CD4-positive, CD25-positive, alpha-beta regulatory T cell (primary cell): ENCODE measurements around the gene CFAP251. TPM values are rescaled to one million over a fixed set of nuclear protein-coding genes. Genes with fewer than 3 reads are reported as not detected.
A peak's percentile ranks its signal among the peaks of the same experiment; 100 is the strongest.

ENCODE experiments used
- ATAC-seq, 2 donors: fragments of 150-1000 bp; cut with Tn5 transposase; one replicate each; pipeline ENCODE4 v1.10.0; 2021; ENCODE audit warnings: low read depth in 2 of 2, moderate number of reproducible peaks in 2 of 2, moderate library complexity in 1 of 2
- DNase-seq, 3 donors: peaks; one replicate each; pipeline versions ENCODE4 v3.0.0 to v3.0.0-alpha.2; 2012 to 2022; ENCODE audit warnings: mixed read lengths in 1 of 3
- H3K27ac ChIP-seq: one replicate; pipeline ENCODE4 v1.7.0; 2013; ENCODE audit warnings: mild to moderate bottlenecking, low read length; ENCODE audit not compliant: insufficient read depth, poor library complexity, severe bottlenecking
- H3K27me3 ChIP-seq: one replicate; pipeline ENCODE4 v1.7.0; 2013; ENCODE audit warnings: low read length; ENCODE audit not compliant: control insufficient read depth, insufficient read depth
- H3K36me3 ChIP-seq: one replicate; pipeline ENCODE4 v1.7.0; 2013; ENCODE audit warnings: mild to moderate bottlenecking, low read length, moderate library complexity; ENCODE audit not compliant: control insufficient read depth, insufficient read depth
- H3K4me1 ChIP-seq: 2 replicates; pipeline ENCODE4 v1.7.0; 2013; ENCODE audit warnings: mild to moderate bottlenecking, low read length; ENCODE audit not compliant: insufficient read depth, control insufficient read depth, poor library complexity, severe bottlenecking
- H3K4me3 ChIP-seq: one replicate; pipeline ENCODE4 v1.7.0; 2013; ENCODE audit warnings: low read depth, mild to moderate bottlenecking, low read length, moderate library complexity
- H3K9me3 ChIP-seq, 2 experiments: 1 replicate in 1 of 2; 2 replicates in 1 of 2; pipeline ENCODE4 v1.7.0; 2013; ENCODE audit warnings: low read length in 2 of 2, mild to moderate bottlenecking in 1 of 2, moderate library complexity in 1 of 2; ENCODE audit not compliant: control insufficient read depth in 2 of 2
- H3K27ac Mint-ChIP-seq, 3 donors: one replicate each; pipeline ENCODE4 v1.8.0; 2020 to 2022; ENCODE audit warnings: mild to moderate bottlenecking in 3 of 3, mixed read lengths in 3 of 3, moderate library complexity in 2 of 3
- H3K27me3 Mint-ChIP-seq: one replicate; pipeline ENCODE4 v1.8.0; 2022; ENCODE audit warnings: mild to moderate bottlenecking, mixed read lengths
- H3K36me3 Mint-ChIP-seq: one replicate; pipeline ENCODE4 v1.8.0; 2020; ENCODE audit warnings: mixed read lengths
- H3K4me1 Mint-ChIP-seq, 4 donors: one replicate each; pipeline ENCODE4 v1.8.0; 2020 to 2022; ENCODE audit warnings: mixed read lengths in 4 of 4, mild to moderate bottlenecking in 1 of 4
- H3K4me3 Mint-ChIP-seq, 4 donors: one replicate each; pipeline ENCODE4 v1.8.0; 2020 to 2022; ENCODE audit warnings: mild to moderate bottlenecking in 4 of 4, mixed read lengths in 4 of 4, moderate library complexity in 3 of 4
- H3K9me3 Mint-ChIP-seq, 7 donors: one replicate each; pipeline ENCODE4 v1.8.0; 2020 to 2022; ENCODE audit warnings: mixed read lengths in 7 of 7, mild to moderate bottlenecking in 3 of 7, moderate library complexity in 2 of 7
- polyA plus RNA-seq, 4 donors: library from polyadenylated mRNA; unstranded; fragments of 300-500 nt; fragmentation: Illumina TruSeq; gene quantifications; one replicate each; pipeline ENCODE4 v1.2.3, GENCODE V29; 2021
- total RNA-seq: library from RNA; stranded (reverse); gene quantifications from one replicate; pipeline ENCODE4 v1.2.3, GENCODE V29; 2022

The CFAP251 gene
- total and polyA plus RNA-seq, 5 donors from 2014 or later, result 0.05 to 0.96 TPM; not detected in 3

GRCh38 chr12:121947981-121948380 is 29.6 kb downstream of the CFAP251 start:
- DNase-seq, result no peak
- Histone ChIP-seq H3K27ac (no peak overlapping the region), H3K36me3 (no peaks in the 10 kb centered on the region), H3K4me3 (no peak overlapping the region), H3K9me3 (no peaks in the 10 kb centered on the region), H3K27me3 (no peaks in the 10 kb centered on the region), H3K4me1 (no peaks in the 10 kb centered on the region)
- H3K36me3 Mint-ChIP-seq, result no peaks in the 10 kb centered on the region
- no peak overlapping the region for H3K27ac Mint-ChIP-seq
- peaks cover 0 to 2% (median 0%) of the 10 kb centered on the region in 7 donors for H3K9me3 Mint-ChIP-seq
- H3K4me1 Mint-ChIP-seq, result no peaks in the 10 kb centered on the region
- no peak overlapping the region for H3K4me3 Mint-ChIP-seq
- H3K27me3 Mint-ChIP-seq, result peaks cover 10% of the 10 kb centered on the region
- ATAC-seq, result no peak

- Mint-ChIP-seq H3K4me1 (no peaks in the 10 kb centered on the region), H3K36me3 (no peaks in the 10 kb centered on the region)
Measured at GRCh38 chr12:121949648-121950397, 31.4 kb downstream of the CFAP251 start.

GRCh38 chr12:121953117-121953692 is 34.8 kb downstream of the CFAP251 start:
- H3K9me3 Mint-ChIP-seq, result no peaks in the 10 kb centered on the region
- no peak overlapping the region for H3K4me3 Mint-ChIP-seq
- Histone ChIP-seq H3K9me3 (no peaks in the 10 kb centered on the region), H3K4me1 (no peaks in the 10 kb centered on the region), H3K4me3 (no peak overlapping the region), H3K27ac (no peak overlapping the region), H3K27me3 (no peaks in the 10 kb centered on the region), H3K36me3 (no peaks in the 10 kb centered on the region)
- no peaks in the 10 kb centered on the region for H3K36me3 Mint-ChIP-seq
- H3K27me3 Mint-ChIP-seq, result peaks cover 16% of the 10 kb centered on the region
- H3K4me1 Mint-ChIP-seq, result no peaks in the 10 kb centered on the region
- DNase-seq (no peak), ATAC-seq (no peak)
- no peak overlapping the region for H3K27ac Mint-ChIP-seq

More at GRCh38 chr12:121949648-121950397, 31.4 kb downstream of the CFAP251 start:
- no peak for DNase-seq
- no peak overlapping the region for H3K4me3 Mint-ChIP-seq
- peaks cover 0 to 2% (median 0%) of the 10 kb centered on the region in 7 donors for H3K9me3 Mint-ChIP-seq
- H3K27me3 Mint-ChIP-seq, result peaks cover 10% of the 10 kb centered on the region
- no peak overlapping the region for H3K27ac Mint-ChIP-seq
- no peaks in the 10 kb centered on the region for H3K36me3 ChIP-seq
- no peak overlapping the region for H3K27ac ChIP-seq
- H3K4me1 ChIP-seq, result no peaks in the 10 kb centered on the region
- ATAC-seq, result no peak
- H3K4me3 ChIP-seq, result no peak overlapping the region
- H3K27me3 ChIP-seq, result no peaks in the 10 kb centered on the region
- no peaks in the 10 kb centered on the region for H3K9me3 ChIP-seq

- H3K27ac Mint-ChIP-seq, result no peak overlapping the region
- Histone ChIP-seq H3K27ac (no peak overlapping the region), H3K4me3 (no peak overlapping the region), H3K4me1 (no peaks in the 10 kb centered on the region), H3K27me3 (no peaks in the 10 kb centered on the region), H3K9me3 (no peaks in the 10 kb centered on the region), H3K36me3 (no peaks in the 10 kb centered on the region)
- no peak for DNase-seq
- no peak overlapping the region for H3K4me3 Mint-ChIP-seq
- no peaks in the 10 kb centered on the region for H3K36me3 Mint-ChIP-seq
- ATAC-seq, result no peak
- H3K27me3 Mint-ChIP-seq, result peaks cover 16% of the 10 kb centered on the region
- H3K4me1 Mint-ChIP-seq, result no peaks in the 10 kb centered on the region
- H3K9me3 Mint-ChIP-seq, result no peaks in the 10 kb centered on the region
Measured at GRCh38 chr12:121953695-121954094, 35.3 kb downstream of the CFAP251 start.

GRCh38 chr12:121955258-121956237 is 37.2 kb downstream of the CFAP251 start:
- H3K36me3 ChIP-seq, result no peaks in the 10 kb centered on the region
- ATAC-seq (no peak), DNase-seq (no peak)
- Mint-ChIP-seq H3K4me1 (no peaks in the 10 kb centered on the region), H3K27ac (peak overlapping the region in 1 of 3 donors; percentile 68), H3K4me3 (no peak overlapping the region), H3K36me3 (no peaks in the 10 kb centered on the region), H3K27me3 (peaks cover 16% of the 10 kb centered on the region), H3K9me3 (peaks cover 0 to 2% (median 0%) of the 10 kb centered on the region in 7 donors)
- no peaks in the 10 kb centered on the region for H3K9me3 ChIP-seq
- H3K27me3 ChIP-seq, result no peaks in the 10 kb centered on the region
- no peaks in the 10 kb centered on the region for H3K4me1 ChIP-seq
- no peak overlapping the region for H3K4me3 ChIP-seq
- H3K27ac ChIP-seq, result no peak overlapping the region

GRCh38 chr12:121957861-121958515 is 39.6 kb downstream of the CFAP251 start:
- Mint-ChIP-seq H3K27me3 (peaks cover 18% of the 10 kb centered on the region), H3K9me3 (peaks cover 0 to 2% (median 0%) of the 10 kb centered on the region in 7 donors), H3K4me1 (no peaks in the 10 kb centered on the region), H3K36me3 (no peaks in the 10 kb centered on the region), H3K4me3 (no peak overlapping the region), H3K27ac (no peak overlapping the region)
- H3K36me3 ChIP-seq, result no peaks in the 10 kb centered on the region
- no peak overlapping the region for H3K4me3 ChIP-seq
- H3K27me3 ChIP-seq, result no peaks in the 10 kb centered on the region
- H3K27ac ChIP-seq, result no peak overlapping the region
- no peak for ATAC-seq
- H3K4me1 ChIP-seq, result no peaks in the 10 kb centered on the region
- DNase-seq, result no peak
- no peaks in the 10 kb centered on the region for H3K9me3 ChIP-seq

- Histone ChIP-seq H3K36me3 (no peaks in the 10 kb centered on the region), H3K4me1 (no peaks in the 10 kb centered on the region), H3K4me3 (no peak overlapping the region), H3K27ac (no peak overlapping the region), H3K9me3 (no peaks in the 10 kb centered on the region), H3K27me3 (no peaks in the 10 kb centered on the region)
- Mint-ChIP-seq H3K4me3 (no peak overlapping the region), H3K27ac (no peak overlapping the region), H3K4me1 (no peaks in the 10 kb centered on the region), H3K9me3 (peaks cover 0 to 2% (median 0%) of the 10 kb centered on the region in 7 donors), H3K27me3 (peaks cover 18% of the 10 kb centered on the region), H3K36me3 (no peaks in the 10 kb centered on the region)
- ATAC-seq (no peak), DNase-seq (no peak)
Measured at GRCh38 chr12:121958541-121959240, 40.3 kb downstream of the CFAP251 start.
